Prostate gland (tissue), 2 donors: Measurements from ENCODE around the gene EXOC6. TPM values are rescaled to one million over a fixed set of nuclear protein-coding genes. Genes with fewer than 3 reads are reported as not detected.

ENCODE experiments used
- DNase-seq: peaks from one replicate; pipeline ENCODE4 v3.0.0-alpha.2; 2019; ENCODE audit warnings: low spot score
- H3K27ac ChIP-seq, 2 donors: fragments of 200-600 bp; sonication (generic); 2 replicates each; pipeline ENCODE4 v1.5.1; 2017 to 2019
- H3K27me3 ChIP-seq: fragments of 200-600 bp; sonication (generic); replicated peaks from 2 replicates; pipeline ENCODE4 v1.5.1; 2019; ENCODE audit not compliant: insufficient read depth
- H3K36me3 ChIP-seq, 2 donors: fragments of 200-600 bp; sonication (generic); 1 replicate in 1 of 2; 2 replicates in 1 of 2; pipeline versions ENCODE4 v1.5.1 to v1.8.1; 2017 to 2019
- H3K4me1 ChIP-seq: fragments of 200-600 bp; sonication (generic); replicated peaks from 2 replicates; pipeline ENCODE4 v1.5.1; 2019
- H3K4me3 ChIP-seq, 2 donors: fragments of 200-600 bp; sonication (generic); 2 replicates each; pipeline ENCODE4 v1.5.1; 2017 to 2019
- H3K9me3 ChIP-seq: fragments of 200-600 bp; sonication (generic); 2 replicates; pipeline ENCODE4 v1.5.1; 2017
- CTCF ChIP-seq, 4 experiments: fragments of 200-600 bp in 2 of 4; fragments of 450-650 bp in 2 of 4; sonication (generic) in 2 of 4; IDR thresholded peaks; 1 replicate in 3 of 4; 2 replicates in 1 of 4; pipeline ENCODE4 v1.5.1; 2016 to 2019; ENCODE audit warnings: antibody characterized with exemption in 4 of 4, mild to moderate bottlenecking in 2 of 4, moderate library complexity in 2 of 4
- POLR2A ChIP-seq: fragments of 450-650 bp; IDR thresholded peaks from one replicate; pipeline ENCODE4 v1.6.1; 2016; ENCODE audit warnings: antibody characterized with exemption, mild to moderate bottlenecking
- POLR2AphosphoS5 ChIP-seq: sonication (generic); formaldehyde crosslinking; IDR thresholded peaks from one replicate; pipeline ENCODE4 v1.6.1; 2017; ENCODE audit warnings: antibody characterized with exemption
- WGBS: methylation state at CpG from one replicate; pipeline ENCODE4 v1.1.5; 2018; 5-methylcytosine and 5-hydroxymethylcytosine counted together
- intact Hi-C: fragments of 100-400 bp; cut with DNase I; formaldehyde crosslinking; loops from one replicate; pipeline ENCODE4 v1.14.2; 2022
- total RNA-seq, 2 donors: library from RNA; depleted of rRNA; stranded (reverse); fragments of >200 nt; gene quantifications; one replicate each; pipeline ENCODE4 v1.1.0, GENCODE V29; 2016

Gene EXOC6
- total RNA-seq, 2 donors from 2014 or later: 13.5 to 598 TPM

DNA sequence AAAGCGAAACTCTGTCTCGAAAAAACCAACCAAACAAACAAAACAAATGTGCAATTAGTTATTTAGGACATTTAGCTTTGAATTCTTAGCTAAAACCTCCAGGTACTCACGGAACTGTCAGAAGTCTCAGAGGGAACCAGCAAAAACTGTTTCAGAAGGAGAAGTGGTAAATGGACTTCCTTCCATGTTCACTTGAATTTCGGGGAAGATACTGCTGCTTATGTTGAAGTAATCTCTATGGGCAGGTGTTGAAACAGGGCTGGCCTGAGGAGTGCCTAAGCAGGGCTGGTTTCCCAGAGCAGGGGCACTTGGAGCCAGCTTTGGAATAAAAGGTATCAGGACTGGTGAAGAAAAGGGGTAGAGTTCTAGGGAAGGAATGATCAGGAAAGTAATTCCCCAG lies 2.4 kb upstream of the EXOC6 start:
- no peaks in the 10 kb centered on the region for H3K9me3 ChIP-seq
- H3K4me1 ChIP-seq: no peaks in the 10 kb centered on the region
- no peaks in the 10 kb centered on the region for H3K36me3 ChIP-seq
- TF ChIP-seq POLR2A (no peak), POLR2AphosphoS5 (no peak), CTCF (IDR thresholded peaks at IDR 0.05) (no peak)
- no peak overlapping the region for H3K27ac ChIP-seq
- DNase-seq: no peak
- WGBS: 79% methylated on average over 4 of the region's 4 CpGs
- no peak overlapping the region for H3K4me3 ChIP-seq
- H3K27me3 ChIP-seq: no peaks in the 10 kb centered on the region
- intact Hi-C loops: loop anchor here (5.0 to 10.0 kb wide), 2 partner anchors 151 to 254 kb away; partner anchors contain the start of gene KIF11

GRCh38 chr10:92846344-92846743 lies 2.0 kb upstream of the EXOC6 start:
- Histone ChIP-seq H3K9me3 (no peaks in the 10 kb centered on the region), H3K4me1 (no peaks in the 10 kb centered on the region), H3K4me3 (no peak overlapping the region), H3K27ac (no peak overlapping the region), H3K27me3 (no peaks in the 10 kb centered on the region), H3K36me3 (no peaks in the 10 kb centered on the region)
- intact Hi-C loops: loop anchor here (5.0 to 10.0 kb wide), 2 partner anchors 152 to 254 kb away; partner anchors contain the start of gene KIF11
- WGBS: 95% methylated on average over 3 of the region's 3 CpGs
- no peak for DNase-seq
- TF ChIP-seq POLR2AphosphoS5: no peak
- no peak for TF ChIP-seq POLR2A
- no peak for TF ChIP-seq CTCF (IDR thresholded peaks at IDR 0.05)

DNA sequence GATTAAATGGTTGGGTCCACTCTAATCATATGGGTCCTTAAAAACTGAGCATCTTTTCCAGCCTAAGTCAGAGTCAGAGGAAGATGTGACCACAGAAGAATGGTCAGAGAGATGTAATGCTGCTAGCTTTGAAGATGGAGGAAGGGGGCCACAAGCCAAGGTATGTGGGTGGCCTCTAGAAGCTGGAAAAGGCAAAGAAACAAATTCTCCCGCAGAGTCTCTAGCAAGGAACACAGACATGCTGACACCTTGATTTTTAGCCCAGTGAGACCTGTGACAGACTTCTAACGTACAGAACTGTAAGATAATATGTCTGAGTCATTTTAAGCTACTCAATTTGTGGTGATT lies 1.5 kb upstream of the EXOC6 start:
- Histone ChIP-seq H3K36me3 (no peaks in the 10 kb centered on the region), H3K4me3 (no peak overlapping the region), H3K9me3 (no peaks in the 10 kb centered on the region), H3K4me1 (no peaks in the 10 kb centered on the region), H3K27me3 (no peaks in the 10 kb centered on the region), H3K27ac (no peak overlapping the region)
- DNase-seq: no peak
- 65% methylated on average over 2 of the region's 2 CpGs for whole genome bisulfite sequencing
- intact Hi-C loops: loop anchor here (5.0 to 10.0 kb wide), 2 partner anchors 152 to 255 kb away; partner anchors contain the start of gene KIF11
- TF ChIP-seq POLR2AphosphoS5: no peak
- TF ChIP-seq CTCF (IDR thresholded peaks at IDR 0.05): no peak
- no peak for TF ChIP-seq POLR2A

- H3K27ac ChIP-seq: no peak overlapping the region
- TF ChIP-seq POLR2A: no peak
- intact Hi-C loops: loop anchor here (5.0 to 10.0 kb wide), 2 partner anchors 153 to 255 kb away; partner anchors contain the start of gene KIF11
- no peaks in the 10 kb centered on the region for H3K4me1 ChIP-seq
- H3K4me3 ChIP-seq: no peak overlapping the region
- no peaks in the 10 kb centered on the region for H3K36me3 ChIP-seq
- 38% methylated on average over 4 of the region's 4 CpGs for WGBS
- no peaks in the 10 kb centered on the region for H3K27me3 ChIP-seq
- DNase-seq: no peak
- H3K9me3 ChIP-seq: no peaks in the 10 kb centered on the region
Measured at GRCh38 chr10:92847202-92847864, 987 bp upstream of the EXOC6 start.

DNA sequence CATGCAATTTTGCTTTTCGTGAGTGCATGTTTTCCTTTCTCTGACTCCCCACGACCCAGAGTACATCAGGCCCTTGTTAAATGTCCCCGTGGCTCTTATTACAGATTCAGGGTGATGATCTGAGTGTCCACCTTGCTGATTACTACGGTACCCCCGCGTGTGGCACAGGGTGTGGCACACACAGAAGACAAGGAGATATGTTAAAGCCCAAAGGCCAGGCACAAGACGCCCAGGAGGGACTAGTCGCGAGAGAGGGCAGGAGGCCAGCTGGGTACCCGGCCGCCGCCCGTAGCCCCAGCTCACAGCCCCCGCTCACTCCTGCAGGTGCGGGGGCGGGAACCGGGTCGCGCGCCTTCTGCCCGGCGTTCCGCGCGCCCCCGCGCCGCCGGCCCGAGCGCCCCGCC lies 281 bp upstream of the EXOC6 start:
- Histone ChIP-seq H3K27ac (peak overlapping the region in 1 of 2 donors; percentile 91), H3K36me3 (no peaks in the 10 kb centered on the region), H3K27me3 (no peaks in the 10 kb centered on the region), H3K4me1 (no peaks in the 10 kb centered on the region), H3K4me3 (peak overlapping the region; percentile 80 to 95), H3K9me3 (no peaks in the 10 kb centered on the region)
- no peak for DNase-seq
- intact Hi-C loops: loop anchor here (5.0 to 10.0 kb wide), 2 partner anchors 153 to 256 kb away; partner anchors contain the start of gene KIF11
- 0% methylated on average over 13 of the region's 32 CpGs for WGBS
- TF ChIP-seq POLR2AphosphoS5: no peak
- no peak for TF ChIP-seq CTCF (IDR thresholded peaks at IDR 0.05)
- TF ChIP-seq POLR2A: no peak
